C4-2B (cell line): Measurements from ENCODE around the gene CTSK.
"Not testable (repeated sequence)": the region's sequence is repeated elsewhere in the genome, so short reads cannot be mapped to it uniquely, and the experiment has no call there.

Experiments
- ZFX ChIP-seq: fragments of 450-650 bp; IDR thresholded peaks from 2 replicates; pipeline ENCODE4 v1.6.1; 2017
- TF ChIP-seq, protein P1 (sequence below): fragments of 450-650 bp; conservative IDR thresholded peaks from 2 replicates; pipeline ENCODE4 v1.5.1; 2017; ENCODE audit warnings: mild to moderate bottlenecking

DNA sequence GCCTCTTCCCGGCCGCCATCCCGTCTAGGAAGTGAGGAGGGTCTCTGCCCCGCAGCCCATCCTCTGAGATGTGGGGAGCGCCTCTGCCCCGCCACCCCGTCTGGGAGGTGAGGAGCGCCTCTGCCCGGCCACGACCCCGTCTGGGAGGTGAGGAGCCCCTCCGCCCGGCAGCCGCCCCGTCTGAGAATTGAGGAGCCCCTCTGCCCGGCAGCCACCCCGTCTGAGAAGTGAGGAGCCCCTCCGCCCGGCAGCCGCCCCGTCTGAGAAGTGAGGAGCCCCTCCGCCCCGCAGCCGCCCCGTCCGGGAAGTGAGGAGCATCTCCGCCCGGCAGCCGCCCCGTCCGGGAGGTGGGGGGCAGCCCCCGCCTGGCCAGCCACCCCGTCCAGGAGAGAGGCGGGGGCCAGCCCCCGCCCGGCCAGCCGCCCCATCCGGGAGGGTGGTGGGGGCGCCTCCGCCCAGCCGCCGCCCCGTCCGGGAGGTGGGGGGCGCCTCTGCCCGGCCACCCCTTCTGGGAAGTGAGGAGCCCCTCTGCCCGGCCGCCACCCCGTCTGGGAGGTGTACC, 42.8 kb upstream of the CTSK start:
- TF ChIP-seq, protein P1, sequence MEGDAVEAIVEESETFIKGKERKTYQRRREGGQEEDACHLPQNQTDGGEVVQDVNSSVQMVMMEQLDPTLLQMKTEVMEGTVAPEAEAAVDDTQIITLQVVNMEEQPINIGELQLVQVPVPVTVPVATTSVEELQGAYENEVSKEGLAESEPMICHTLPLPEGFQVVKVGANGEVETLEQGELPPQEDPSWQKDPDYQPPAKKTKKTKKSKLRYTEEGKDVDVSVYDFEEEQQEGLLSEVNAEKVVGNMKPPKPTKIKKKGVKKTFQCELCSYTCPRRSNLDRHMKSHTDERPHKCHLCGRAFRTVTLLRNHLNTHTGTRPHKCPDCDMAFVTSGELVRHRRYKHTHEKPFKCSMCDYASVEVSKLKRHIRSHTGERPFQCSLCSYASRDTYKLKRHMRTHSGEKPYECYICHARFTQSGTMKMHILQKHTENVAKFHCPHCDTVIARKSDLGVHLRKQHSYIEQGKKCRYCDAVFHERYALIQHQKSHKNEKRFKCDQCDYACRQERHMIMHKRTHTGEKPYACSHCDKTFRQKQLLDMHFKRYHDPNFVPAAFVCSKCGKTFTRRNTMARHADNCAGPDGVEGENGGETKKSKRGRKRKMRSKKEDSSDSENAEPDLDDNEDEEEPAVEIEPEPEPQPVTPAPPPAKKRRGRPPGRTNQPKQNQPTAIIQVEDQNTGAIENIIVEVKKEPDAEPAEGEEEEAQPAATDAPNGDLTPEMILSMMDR = not testable (repeated sequence)
- TF ChIP-seq ZFX = not testable (repeated sequence)
